H9 (cell line): Measurements from ENCODE around the gene TMEM164. TPM values are rescaled to one million over a fixed set of nuclear protein-coding genes. Genes with fewer than 3 reads are reported as not detected.

Experiments used
- DNase-seq: peaks from one replicate; pipeline ENCODE4 v3.0.0-alpha.2; 2017
- H2AFZ ChIP-seq: one replicate; pipeline ENCODE4 v1.6.1; 2013; ENCODE audit warnings: mild to moderate bottlenecking, low read length, control low read depth, moderate library complexity
- H2AK5ac ChIP-seq: 2 replicates; pipeline ENCODE4 v1.6.1; 2013; ENCODE audit warnings: low read length, control low read depth, mixed read lengths; ENCODE audit not compliant: insufficient read length
- H2BK120ac ChIP-seq: one replicate; pipeline ENCODE4 v1.6.1; 2013; ENCODE audit warnings: low read depth, mild to moderate bottlenecking, low read length, control low read depth, inconsistent platforms; ENCODE audit not compliant: poor library complexity, severe bottlenecking
- H2BK12ac ChIP-seq: 2 replicates; pipeline ENCODE4 v1.6.1; 2013; ENCODE audit warnings: low read length, control low read depth, mixed read lengths, low read depth; ENCODE audit not compliant: insufficient read length
- H2BK15ac ChIP-seq: 2 replicates; pipeline ENCODE4 v1.6.1; 2013; ENCODE audit warnings: low read depth, low read length, control low read depth
- H2BK20ac ChIP-seq: one replicate; pipeline ENCODE4 v1.6.1; 2013; ENCODE audit warnings: low read depth, mild to moderate bottlenecking, low read length, control low read depth, inconsistent platforms; ENCODE audit not compliant: poor library complexity, severe bottlenecking
- H2BK5ac ChIP-seq: 2 replicates; pipeline ENCODE4 v1.6.1; 2013; ENCODE audit warnings: low read length, control low read depth, mixed read lengths; ENCODE audit not compliant: insufficient read length
- H3K14ac ChIP-seq: 2 replicates; pipeline ENCODE4 v1.6.1; 2013; ENCODE audit warnings: low read length, control low read depth; ENCODE audit not compliant: insufficient read depth
- H3K18ac ChIP-seq: 2 replicates; pipeline ENCODE4 v1.6.1; 2013; ENCODE audit warnings: low read depth, mild to moderate bottlenecking, mixed read lengths, low read length, control low read depth; ENCODE audit not compliant: insufficient read length
- H3K23ac ChIP-seq: 2 replicates; pipeline ENCODE4 v1.6.1; 2013; ENCODE audit warnings: low read length, control low read depth, mixed read lengths, low read depth; ENCODE audit not compliant: insufficient read length
- H3K23me2 ChIP-seq: 2 replicates; pipeline ENCODE4 v1.6.1; 2013; ENCODE audit warnings: low read depth, mild to moderate bottlenecking, mixed read lengths, low read length, control low read depth; ENCODE audit not compliant: insufficient read length, poor library complexity, severe bottlenecking
- H3K27ac ChIP-seq: 2 replicates; pipeline ENCODE4 v1.5.1; 2013; ENCODE audit warnings: low read length, control low read depth, mixed read lengths, low read depth; ENCODE audit not compliant: insufficient read length
- H3K27me3 ChIP-seq: 2 replicates; pipeline ENCODE4 v1.6.1; 2013; ENCODE audit warnings: low read length, control low read depth, inconsistent platforms; ENCODE audit not compliant: insufficient read depth
- H3K4ac ChIP-seq: 2 replicates; pipeline ENCODE4 v1.6.1; 2013; ENCODE audit warnings: low read depth, mild to moderate bottlenecking, control low read depth, inconsistent platforms, low read length, moderate library complexity
- H3K4me1 ChIP-seq: 2 replicates; pipeline ENCODE4 v1.6.1; 2013; ENCODE audit warnings: low read length, control low read depth, inconsistent platforms; ENCODE audit not compliant: insufficient read depth
- H3K4me2 ChIP-seq: 2 replicates; pipeline ENCODE4 v1.6.1; 2013; ENCODE audit warnings: low read length, control low read depth, mixed read lengths; ENCODE audit not compliant: insufficient read length, insufficient read depth
- H3K56ac ChIP-seq: 2 replicates; pipeline ENCODE4 v1.6.1; 2013; ENCODE audit warnings: low read depth, mild to moderate bottlenecking, mixed read lengths, low read length, control low read depth; ENCODE audit not compliant: insufficient read length
- H3K79me1 ChIP-seq: 2 replicates; pipeline ENCODE4 v1.6.1; 2013; ENCODE audit warnings: low read depth, mild to moderate bottlenecking, moderate library complexity, low read length, control low read depth, inconsistent platforms; ENCODE audit not compliant: insufficient read depth, poor library complexity, severe bottlenecking
- H3K79me2 ChIP-seq: 2 replicates; pipeline ENCODE4 v1.6.1; 2013; ENCODE audit warnings: low read length, control low read depth, inconsistent platforms; ENCODE audit not compliant: insufficient read depth
- H3K9ac ChIP-seq: 2 replicates; pipeline ENCODE4 v1.6.1; 2013; ENCODE audit warnings: low read length, control low read depth, mixed read lengths; ENCODE audit not compliant: insufficient read length; ENCODE audit errors: extremely low read depth
- H3K9me3 ChIP-seq: one replicate; pipeline ENCODE4 v1.6.1; 2013; ENCODE audit warnings: low read depth, low read length, inconsistent platforms; ENCODE audit not compliant: control insufficient read depth
- H3T11ph ChIP-seq: one replicate; pipeline ENCODE4 v1.6.1; 2013; ENCODE audit warnings: mild to moderate bottlenecking, low read length, control low read depth, inconsistent platforms
- H4K20me1 ChIP-seq: one replicate; pipeline ENCODE4 v1.6.1; 2013; ENCODE audit not compliant: control insufficient read depth, insufficient read length, insufficient read depth
- H4K5ac ChIP-seq: 2 replicates; pipeline ENCODE4 v1.6.1; 2013; ENCODE audit warnings: low read depth, mild to moderate bottlenecking, mixed read lengths, low read length, control low read depth; ENCODE audit not compliant: insufficient read length
- H4K8ac ChIP-seq: replicated peaks from 2 replicates; pipeline ENCODE4 v1.6.1; 2013; ENCODE audit warnings: low read length, control low read depth, mixed read lengths, low read depth; ENCODE audit not compliant: insufficient read length
- H4K91ac ChIP-seq: 2 replicates; pipeline ENCODE4 v1.6.1; 2013; ENCODE audit warnings: low read depth, mild to moderate bottlenecking, moderate library complexity, mixed read lengths, low read length, control low read depth; ENCODE audit not compliant: insufficient read length
- H3K27ac Mint-ChIP-seq, 3 experiments: 2 replicates in 2 of 3; 3 replicates in 1 of 3; pipeline ENCODE4 v1.8.0; 2020 to 2021; ENCODE audit warnings: mixed read lengths in 3 of 3, mild to moderate bottlenecking in 1 of 3, moderate library complexity in 1 of 3
- H3K27me3 Mint-ChIP-seq: 2 replicates; pipeline ENCODE4 v1.8.0; 2021; ENCODE audit warnings: low read depth, mild to moderate bottlenecking, moderate library complexity, mixed read lengths
- H3K36me3 Mint-ChIP-seq, 3 experiments: 2 replicates in 2 of 3; 3 replicates in 1 of 3; pipeline ENCODE4 v1.8.0; 2020 to 2021; ENCODE audit warnings: low read depth in 3 of 3, mixed read lengths in 3 of 3; ENCODE audit not compliant: insufficient read depth in 1 of 3
- H3K4me1 Mint-ChIP-seq, 2 experiments: 2 replicates each; pipeline ENCODE4 v1.8.0; 2020; ENCODE audit warnings: mixed read lengths in 2 of 2
- H3K4me3 Mint-ChIP-seq, 2 experiments: 2 replicates in 1 of 2; 3 replicates in 1 of 2; pipeline ENCODE4 v1.8.0; 2020 to 2021; ENCODE audit warnings: mild to moderate bottlenecking in 2 of 2, mixed read lengths in 2 of 2, moderate library complexity in 1 of 2
- H3K9me3 Mint-ChIP-seq, 2 experiments: 2 replicates in 1 of 2; 3 replicates in 1 of 2; pipeline ENCODE4 v1.8.0; 2020; ENCODE audit warnings: mild to moderate bottlenecking in 2 of 2, mixed read lengths in 2 of 2, moderate library complexity in 1 of 2
- total RNA-seq: library from RNA; stranded (reverse); gene quantifications from 2 replicates; pipeline ENCODE4 v1.2.1, GENCODE V29; 2021
- TF ChIP-seq, protein P1 (sequence below): fragments of 200-600 bp; sonication (generic); conservative IDR thresholded peaks from 3 replicates; pipeline ENCODE4 v1.8.0; 2021; ENCODE audit warnings: antibody characterized with exemption, mild to moderate bottlenecking

Gene TMEM164
- total RNA-seq, 1 experiment from 2014 or later: 30.4 TPM

DNA sequence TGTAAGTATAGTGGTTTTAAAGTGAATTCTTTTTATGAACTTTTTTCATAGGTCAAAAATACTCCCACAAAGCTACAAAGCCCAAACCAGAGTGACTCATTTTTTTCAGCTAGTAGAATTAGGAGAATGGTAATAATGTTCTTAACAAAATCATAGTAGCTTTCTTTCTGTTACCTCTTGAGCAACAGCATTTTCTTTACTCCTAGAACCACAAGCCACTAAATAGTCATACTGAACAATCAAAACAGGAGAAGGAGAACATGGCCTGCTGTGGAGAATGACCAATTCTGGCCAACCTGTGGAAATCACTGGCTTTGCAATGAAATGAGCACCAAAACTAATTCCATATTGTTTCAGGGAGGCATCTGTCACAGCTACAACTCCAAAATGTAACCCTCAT, 202.1 kb downstream of the TMEM164 start:
- H3K27me3 Mint-ChIP-seq: no peaks in the 10 kb centered on the region
- no peaks in the 10 kb centered on the region for H3K79me2 ChIP-seq
- no peak overlapping the region for H3K14ac ChIP-seq
- H3K23me2 ChIP-seq: no peaks in the 10 kb centered on the region
- H3K27ac Mint-ChIP-seq: no peak overlapping the region; a peak in 1 of 7 replicates
- H3K23ac ChIP-seq: no peak overlapping the region
- H3K18ac ChIP-seq: no peak overlapping the region
- H3K4me1 ChIP-seq: no peaks in the 10 kb centered on the region; the same call in 1 of the 2 replicates
- H3K4me3 Mint-ChIP-seq: no peak overlapping the region
- H3K9me3 Mint-ChIP-seq: no peaks in the 10 kb centered on the region
- no peak overlapping the region for H3K27ac ChIP-seq
- H3K9ac ChIP-seq: no peak overlapping the region
- H2BK120ac ChIP-seq: no peak overlapping the region
- H2AK5ac ChIP-seq: no peak overlapping the region
- no peak overlapping the region for H3T11ph ChIP-seq
- no peaks in the 10 kb centered on the region for H3K27me3 ChIP-seq
- no peaks in the 10 kb centered on the region; a peak in 1 of 7 replicates for H3K36me3 Mint-ChIP-seq
- no peak overlapping the region for H2BK5ac ChIP-seq
- H2BK12ac ChIP-seq: no peak overlapping the region
- H3K79me1 ChIP-seq: no peaks in the 10 kb centered on the region
- no peak overlapping the region for H3K56ac ChIP-seq
- no peak overlapping the region for H2BK15ac ChIP-seq
- H4K20me1 ChIP-seq: no peaks in the 10 kb centered on the region
- no peak overlapping the region for H4K8ac ChIP-seq
- H4K5ac ChIP-seq: no peak overlapping the region
- H3K4ac ChIP-seq: no peak overlapping the region
- no peak for DNase-seq
- H2AFZ ChIP-seq: no peak overlapping the region
- H2BK20ac ChIP-seq: no peak overlapping the region
- H3K9me3 ChIP-seq: no peaks in the 10 kb centered on the region
- no peak overlapping the region for H3K4me2 ChIP-seq
- H4K91ac ChIP-seq: no peak overlapping the region
- TF ChIP-seq, protein P1, sequence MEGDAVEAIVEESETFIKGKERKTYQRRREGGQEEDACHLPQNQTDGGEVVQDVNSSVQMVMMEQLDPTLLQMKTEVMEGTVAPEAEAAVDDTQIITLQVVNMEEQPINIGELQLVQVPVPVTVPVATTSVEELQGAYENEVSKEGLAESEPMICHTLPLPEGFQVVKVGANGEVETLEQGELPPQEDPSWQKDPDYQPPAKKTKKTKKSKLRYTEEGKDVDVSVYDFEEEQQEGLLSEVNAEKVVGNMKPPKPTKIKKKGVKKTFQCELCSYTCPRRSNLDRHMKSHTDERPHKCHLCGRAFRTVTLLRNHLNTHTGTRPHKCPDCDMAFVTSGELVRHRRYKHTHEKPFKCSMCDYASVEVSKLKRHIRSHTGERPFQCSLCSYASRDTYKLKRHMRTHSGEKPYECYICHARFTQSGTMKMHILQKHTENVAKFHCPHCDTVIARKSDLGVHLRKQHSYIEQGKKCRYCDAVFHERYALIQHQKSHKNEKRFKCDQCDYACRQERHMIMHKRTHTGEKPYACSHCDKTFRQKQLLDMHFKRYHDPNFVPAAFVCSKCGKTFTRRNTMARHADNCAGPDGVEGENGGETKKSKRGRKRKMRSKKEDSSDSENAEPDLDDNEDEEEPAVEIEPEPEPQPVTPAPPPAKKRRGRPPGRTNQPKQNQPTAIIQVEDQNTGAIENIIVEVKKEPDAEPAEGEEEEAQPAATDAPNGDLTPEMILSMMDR: no peak
- H3K4me1 Mint-ChIP-seq: peaks cover 0 to 3% of the 10 kb centered on the region in 2 experiments; a peak in 1 of 4 replicates
